MM.1S (cell line): Measurements from ENCODE around the gene TUBGCP5.
A peak's percentile ranks its signal among the peaks of the same experiment; 100 is the strongest.

Experiments
- DNase-seq: peaks from one replicate; pipeline ENCODE4 v3.0.0-alpha.2; 2015
- H2AFZ ChIP-seq: fragments of 300-600 bp; sonication (generic); 2 replicates; pipeline ENCODE4 v1.6.0; 2016; ENCODE audit warnings: antibody characterized with exemption, low read length
- H3F3A ChIP-seq: fragments of 300-600 bp; sonication (generic); 2 replicates; pipeline ENCODE4 v1.6.1; 2016; ENCODE audit warnings: mild to moderate bottlenecking, antibody characterized with exemption, low read length, moderate library complexity, mixed read lengths; ENCODE audit not compliant: insufficient read depth
- H3K27ac ChIP-seq: fragments of 300-600 bp; sonication (generic); 2 replicates; pipeline ENCODE4 v1.5.1; 2016; ENCODE audit warnings: mild to moderate bottlenecking, low read length
- H3K27me3 ChIP-seq: fragments of 300-600 bp; sonication (generic); replicated peaks from 2 replicates; pipeline ENCODE4 v1.6.0; 2016; ENCODE audit warnings: low read length; ENCODE audit not compliant: insufficient read depth
- H3K36me3 ChIP-seq: fragments of 300-600 bp; sonication (generic); replicated peaks from 2 replicates; pipeline ENCODE4 v1.6.1; 2016; ENCODE audit warnings: mild to moderate bottlenecking, low read length, mixed read lengths; ENCODE audit not compliant: insufficient read depth
- H3K4me1 ChIP-seq: fragments of 300-600 bp; sonication (generic); 2 replicates; pipeline ENCODE4 v1.6.1; 2016; ENCODE audit warnings: low read length, mixed read lengths
- H3K4me2 ChIP-seq: fragments of 300-600 bp; sonication (generic); 2 replicates; pipeline ENCODE4 v1.6.0; 2016; ENCODE audit warnings: low read depth, low read length
- H3K4me3 ChIP-seq: fragments of 300-600 bp; sonication (generic); 2 replicates; pipeline ENCODE4 v1.5.1; 2016; ENCODE audit warnings: low read length, mixed read lengths
- H3K79me2 ChIP-seq: fragments of 300-600 bp; sonication (generic); 2 replicates; pipeline ENCODE4 v1.6.1; 2016; ENCODE audit warnings: mixed run types, low read length, mixed read lengths
- H3K9ac ChIP-seq: fragments of 300-600 bp; sonication (generic); 2 replicates; pipeline ENCODE4 v1.6.1; 2016; ENCODE audit warnings: low read length, mixed read lengths
- H3K9me2 ChIP-seq: fragments of 300-600 bp; sonication (generic); replicated peaks from 2 replicates; pipeline ENCODE4 v1.6.1; 2016; ENCODE audit warnings: mild to moderate bottlenecking, low read length, mixed read lengths; ENCODE audit not compliant: insufficient read depth
- H3K9me3 ChIP-seq: fragments of 300-600 bp; sonication (generic); replicated peaks from 2 replicates; pipeline ENCODE4 v1.6.1; 2016; ENCODE audit warnings: mild to moderate bottlenecking, low read length, mixed read lengths; ENCODE audit not compliant: insufficient read depth
- H4K20me1 ChIP-seq: fragments of 300-600 bp; sonication (generic); 2 replicates; pipeline ENCODE4 v1.6.1; 2016; ENCODE audit warnings: mild to moderate bottlenecking, low read length, moderate library complexity, mixed read lengths; ENCODE audit not compliant: insufficient read depth
- CTCF ChIP-seq: fragments of 300-600 bp; sonication (generic); IDR thresholded peaks from 2 replicates; pipeline ENCODE4 v1.5.1; 2016; ENCODE audit warnings: antibody characterized with exemption, low read length, mixed read lengths
- EZH2 ChIP-seq: fragments of 300-600 bp; sonication (generic); optimal IDR thresholded peaks from 2 replicates; pipeline ENCODE3; 2017; ENCODE audit warnings: low read depth, mild to moderate bottlenecking, antibody characterized with exemption, low read length, mixed read lengths
- EZH2phosphoT487 ChIP-seq: fragments of 300-600 bp; sonication (generic); IDR thresholded peaks from 2 replicates; pipeline ENCODE4 v1.6.1; 2018; ENCODE audit warnings: antibody characterized with exemption, low read length

The TUBGCP5 gene

GRCh38 chr15:22979238-22980188 lies 59.9 kb downstream of the TUBGCP5 start:
- no peaks in the 10 kb centered on the region for H4K20me1 ChIP-seq
- peak; percentile 70 for DNase-seq
- H3K9me2 ChIP-seq: no peaks in the 10 kb centered on the region
- H3K27ac ChIP-seq: no peak overlapping the region; the same call in 1 of the 2 replicates
- no peaks in the 10 kb centered on the region for H3K36me3 ChIP-seq
- no peaks in the 10 kb centered on the region for H3K27me3 ChIP-seq
- peak overlapping the region; percentile 74 for H3K4me3 ChIP-seq
- no peak for TF ChIP-seq EZH2phosphoT487
- no peak for TF ChIP-seq EZH2
- no peak for TF ChIP-seq CTCF
- H3K4me1 ChIP-seq: 0 out of 2 replicates have a peak, but pooled peaks cover 4% of the 10 kb centered on the region
- H3K9ac ChIP-seq: peak overlapping the region; percentile 29; the same call in 1 of the 2 replicates
- H3K79me2 ChIP-seq: peaks cover 51% of the 10 kb centered on the region
- H3K9me3 ChIP-seq: no peaks in the 10 kb centered on the region
- H3F3A ChIP-seq: no peaks in the 10 kb centered on the region
- H3K4me2 ChIP-seq: peak overlapping the region; percentile 83
- H2AFZ ChIP-seq: peak overlapping the region; percentile 71

GRCh38 chr15:22978691-22979237 lies 60.6 kb downstream of the TUBGCP5 start:
- H3K4me3 ChIP-seq: peak overlapping the region; percentile 74
- H3K27me3 ChIP-seq: no peaks in the 10 kb centered on the region
- H4K20me1 ChIP-seq: peaks cover 3% of the 10 kb centered on the region; the same call in 1 of the 2 replicates
- peak overlapping the region; percentile 71 for H2AFZ ChIP-seq
- peaks cover 2% of the 10 kb centered on the region; the same call in 1 of the 2 replicates for H3F3A ChIP-seq
- H3K9me3 ChIP-seq: no peaks in the 10 kb centered on the region
- H3K9me2 ChIP-seq: no peaks in the 10 kb centered on the region
- no peak for TF ChIP-seq EZH2phosphoT487
- no peak for TF ChIP-seq CTCF
- TF ChIP-seq EZH2: no peak
- peaks cover 8% of the 10 kb centered on the region for H3K4me1 ChIP-seq
- no peak overlapping the region for H3K27ac ChIP-seq
- H3K9ac ChIP-seq: no peak overlapping the region; the same call in 1 of the 2 replicates
- no peaks in the 10 kb centered on the region for H3K36me3 ChIP-seq
- DNase-seq: no peak
- peaks cover 58% of the 10 kb centered on the region for H3K79me2 ChIP-seq
- peak overlapping the region; percentile 83 for H3K4me2 ChIP-seq

GRCh38 chr15:22974745-22975144 lies 64.6 kb downstream of the TUBGCP5 start:
- DNase-seq: no peak
- peaks cover 13% of the 10 kb centered on the region for H3K4me1 ChIP-seq
- H2AFZ ChIP-seq: no peak overlapping the region
- H4K20me1 ChIP-seq: peaks cover 7% of the 10 kb centered on the region; the same call in 1 of the 2 replicates
- H3F3A ChIP-seq: peaks cover 14% of the 10 kb centered on the region; the same call in 1 of the 2 replicates
- no peak overlapping the region for H3K27ac ChIP-seq
- TF ChIP-seq CTCF (no peak), EZH2phosphoT487 (no peak), EZH2 (no peak)
- H3K9me2 ChIP-seq: no peaks in the 10 kb centered on the region
- no peak overlapping the region for H3K4me2 ChIP-seq
- no peak overlapping the region for H3K9ac ChIP-seq
- no peaks in the 10 kb centered on the region for H3K36me3 ChIP-seq
- H3K9me3 ChIP-seq: no peaks in the 10 kb centered on the region
- H3K27me3 ChIP-seq: no peaks in the 10 kb centered on the region
- H3K4me3 ChIP-seq: no peak overlapping the region
- H3K79me2 ChIP-seq: peaks cover 88% of the 10 kb centered on the region
